SHP77 treated with DMSO at 0.1 percent for 48 hours (cell line): ENCODE results near the gene RRP7A.
"Not testable (repeated sequence)": the region's sequence is repeated elsewhere in the genome, so short reads cannot be mapped to it uniquely, and the experiment has no call there.

Experiments used
- DNase-seq: peaks from one replicate; lab custom pipeline; 2025; lab: John Stamatoyannopoulos, UW

RRP7A gene

DNA sequence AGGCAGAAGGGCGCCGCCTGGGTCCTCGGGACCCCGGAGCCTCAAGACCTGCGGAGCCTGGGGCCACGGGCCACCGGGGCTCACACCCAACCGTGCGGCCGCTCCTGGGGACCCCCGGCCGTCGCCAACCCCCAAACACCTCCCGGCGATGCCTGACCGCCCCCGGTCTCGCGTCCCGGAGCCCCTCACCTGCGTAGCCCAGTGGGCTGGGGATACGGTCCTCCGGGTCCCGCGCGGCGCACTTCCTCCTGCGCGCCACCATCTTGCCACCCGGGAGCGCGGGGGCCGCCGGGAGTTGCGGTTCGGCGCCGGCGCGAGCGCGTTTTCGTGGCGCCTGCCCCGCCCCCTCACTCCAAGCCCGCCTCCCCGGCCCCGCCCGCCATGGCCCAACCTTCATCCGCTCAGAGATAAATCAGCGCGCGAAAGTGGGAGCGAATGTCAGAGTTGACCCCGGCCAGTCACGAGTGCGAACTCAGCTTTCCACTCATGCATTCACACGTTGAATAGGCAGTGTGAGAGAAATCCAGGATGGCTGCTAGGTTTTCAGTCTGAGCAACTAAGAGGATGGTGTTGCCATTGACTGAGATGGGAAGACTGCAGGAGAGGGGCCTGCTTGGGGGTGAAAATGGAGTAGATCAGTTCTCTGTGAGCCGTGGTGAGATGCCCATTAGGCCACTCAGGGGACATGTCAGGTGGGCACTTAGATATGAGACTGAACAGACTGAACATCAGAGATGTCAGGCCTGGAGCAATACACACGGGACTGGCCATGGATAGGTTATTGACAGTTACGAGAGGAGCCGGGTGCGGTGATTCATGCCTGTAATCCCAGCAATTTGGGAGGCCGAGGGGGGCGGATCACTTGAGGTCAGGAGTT is at the start of gene RRP7A:
RRP7A (minus strand) TSS at position 272 of the 877 bp plus-strand sequence; CDS start at position 262, 10 bp downstream.
- DNase-seq, result peak; percentile 67

- not testable (repeated sequence) for DNase-seq
These were observed 48.4 kb upstream of the RRP7A start for GRCh38 chr22:42567950-42568349.

DNA sequence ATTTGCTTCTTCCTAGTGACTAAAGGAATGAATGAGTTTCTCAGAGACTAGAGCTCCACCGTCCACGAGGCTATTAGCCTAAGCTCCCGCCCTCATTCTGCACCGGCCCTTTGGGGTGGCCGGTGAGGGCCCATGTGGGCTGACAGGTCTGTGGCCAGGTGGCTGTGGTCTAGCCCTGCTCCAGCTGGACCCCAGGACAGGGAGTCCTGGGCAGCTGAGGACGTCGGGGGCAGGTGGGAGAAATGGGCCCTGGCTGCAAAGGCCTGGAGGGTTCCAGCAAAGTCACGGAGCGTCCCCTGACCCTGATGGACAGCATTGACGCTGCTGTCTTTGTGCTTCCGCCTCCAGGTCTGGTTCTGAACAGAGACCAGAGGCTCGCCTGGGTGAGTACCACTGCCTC is 46.4 kb upstream of the RRP7A start:
- DNase-seq, result no peak

GRCh38 chr22:42564699-42565098 is 45.1 kb upstream of the RRP7A start:
- DNase-seq, result no peak

DNA sequence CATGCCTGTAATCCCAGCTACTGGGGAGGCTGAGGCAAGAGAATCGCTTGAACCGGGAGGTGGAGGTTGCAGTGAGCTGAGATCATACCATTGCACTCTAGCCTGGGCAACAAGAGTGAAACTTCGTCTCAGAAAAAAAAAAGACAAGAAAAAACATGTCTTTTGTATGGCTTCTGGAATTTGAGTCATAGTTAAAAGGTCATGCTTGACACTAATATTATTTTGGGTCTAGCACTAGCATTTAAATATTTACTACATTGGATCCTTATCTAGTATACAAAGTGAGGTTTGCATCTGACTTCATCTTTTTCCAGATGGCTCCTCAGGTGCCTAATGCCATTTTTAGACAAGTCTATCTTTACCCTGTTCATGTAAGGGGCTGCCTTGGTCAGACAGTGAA is 44.3 kb upstream of the RRP7A start:
- not testable (repeated sequence) for DNase-seq

- no peak for DNase-seq
These were observed 43.1 kb upstream of the RRP7A start for GRCh38 chr22:42562684-42563083.

- no peak for DNase-seq
These were observed 42.7 kb upstream of the RRP7A start for GRCh38 chr22:42562279-42562678.

- no peak for DNase-seq
These were observed 42.3 kb upstream of the RRP7A start for GRCh38 chr22:42561856-42562255.

DNA sequence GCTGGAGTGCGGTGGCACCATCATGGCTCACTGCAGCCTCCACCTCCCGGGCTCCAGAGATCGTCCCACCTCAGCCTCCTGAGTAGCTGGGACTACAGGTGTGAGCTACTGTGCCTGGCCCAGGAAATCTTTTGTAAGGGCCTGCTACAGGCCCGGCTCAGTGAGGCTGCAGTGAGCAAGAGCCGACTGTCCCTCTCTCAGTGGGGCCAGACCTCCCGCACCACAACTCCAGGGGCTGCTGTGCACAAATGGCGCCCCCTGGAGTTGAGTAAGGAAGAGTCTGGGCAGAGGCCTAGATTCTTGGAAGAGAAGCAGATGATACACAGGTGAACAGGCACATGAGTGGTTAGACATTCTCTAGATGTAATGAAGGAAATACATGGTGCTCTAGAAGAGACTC is 41.2 kb upstream of the RRP7A start:
- DNase-seq, result peak; percentile 5

DNA sequence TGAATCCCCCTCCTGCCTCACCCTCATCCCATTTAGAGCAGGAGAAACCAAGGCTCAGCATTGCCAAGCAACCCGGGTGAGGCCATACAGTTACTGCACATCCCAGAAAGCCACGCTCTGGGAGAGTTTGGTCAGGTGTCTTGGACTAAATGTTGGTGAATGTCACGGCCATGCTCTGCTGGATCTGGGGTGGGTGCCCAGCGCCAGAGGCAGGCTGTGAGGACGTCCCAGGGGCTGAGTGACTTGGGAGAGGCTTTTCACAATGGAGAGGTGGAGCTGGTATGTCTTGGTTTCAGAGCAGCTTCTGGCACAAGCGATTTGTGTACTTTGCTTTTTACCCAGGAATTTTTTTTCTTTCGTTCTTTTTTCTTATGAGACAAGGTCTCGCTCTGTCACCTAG is 40.8 kb upstream of the RRP7A start:
- no peak for DNase-seq

DNA sequence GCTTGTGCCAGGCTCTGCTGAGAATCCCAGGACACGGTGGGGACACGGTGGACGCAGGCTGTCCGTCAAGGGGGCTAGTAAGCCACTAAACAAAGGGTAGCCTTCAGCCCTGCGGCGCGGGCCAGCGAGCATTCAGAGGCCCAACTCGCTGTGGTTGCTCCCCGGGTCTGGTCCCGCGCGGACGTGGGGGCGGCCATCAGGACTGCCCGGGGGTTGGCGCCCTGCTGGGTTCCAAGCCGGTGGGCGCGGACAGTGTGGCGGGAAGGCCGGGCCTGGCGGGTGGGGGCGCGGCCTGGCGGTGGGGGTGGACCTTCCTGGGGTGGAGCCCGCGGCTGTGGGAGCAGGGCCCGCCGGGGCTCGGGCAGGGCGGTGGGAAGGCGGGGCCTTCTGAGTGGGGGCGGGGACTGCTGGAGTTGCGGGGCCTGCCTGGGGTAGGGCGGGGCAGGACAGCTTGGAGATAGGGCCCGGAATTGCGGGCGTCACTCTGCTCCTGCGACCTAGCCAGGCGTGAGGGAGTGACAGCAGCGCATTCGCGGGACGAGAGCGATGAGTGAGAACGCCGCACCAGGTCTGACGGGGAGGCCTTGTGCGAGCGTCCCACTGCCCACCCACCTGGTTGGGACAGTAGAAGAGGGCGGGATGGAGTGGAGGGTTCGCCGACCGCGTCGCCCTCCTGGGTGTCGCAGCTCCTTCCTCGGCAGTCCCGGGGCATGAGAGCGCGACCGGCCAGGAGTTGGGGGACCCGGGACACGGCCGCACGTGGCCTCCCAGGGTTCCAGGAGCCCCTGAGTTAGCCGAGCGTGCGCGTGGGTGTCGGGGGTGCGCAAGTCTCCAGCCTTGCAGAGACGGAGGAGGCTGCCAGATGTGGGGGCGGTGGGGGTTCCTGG is 34.1 kb upstream of the RRP7A start, which contains the start of gene SERHL2:
SERHL2 (plus strand) TSS at position 482 of the 887 bp plus-strand sequence; CDS start at position 547, 65 bp downstream.
- DNase-seq, result peak; percentile 18

DNA sequence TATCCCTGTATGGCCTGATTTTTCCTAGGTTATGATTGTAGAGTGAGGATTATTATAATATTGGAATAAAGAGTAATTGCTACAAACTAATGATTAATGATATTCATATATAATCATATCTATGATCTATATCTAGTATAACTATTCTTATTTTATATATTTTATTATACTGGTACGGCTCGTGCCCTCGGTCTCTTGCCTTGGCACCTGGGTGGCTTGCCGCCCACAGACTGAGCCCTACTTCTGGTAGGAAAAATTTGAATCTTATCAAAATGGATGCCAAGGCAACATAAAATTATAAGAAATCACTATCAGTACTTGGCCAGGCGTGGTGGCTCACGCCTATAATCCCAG is 32.7 kb upstream of the RRP7A start:
- DNase-seq, result not testable (repeated sequence)

DNA sequence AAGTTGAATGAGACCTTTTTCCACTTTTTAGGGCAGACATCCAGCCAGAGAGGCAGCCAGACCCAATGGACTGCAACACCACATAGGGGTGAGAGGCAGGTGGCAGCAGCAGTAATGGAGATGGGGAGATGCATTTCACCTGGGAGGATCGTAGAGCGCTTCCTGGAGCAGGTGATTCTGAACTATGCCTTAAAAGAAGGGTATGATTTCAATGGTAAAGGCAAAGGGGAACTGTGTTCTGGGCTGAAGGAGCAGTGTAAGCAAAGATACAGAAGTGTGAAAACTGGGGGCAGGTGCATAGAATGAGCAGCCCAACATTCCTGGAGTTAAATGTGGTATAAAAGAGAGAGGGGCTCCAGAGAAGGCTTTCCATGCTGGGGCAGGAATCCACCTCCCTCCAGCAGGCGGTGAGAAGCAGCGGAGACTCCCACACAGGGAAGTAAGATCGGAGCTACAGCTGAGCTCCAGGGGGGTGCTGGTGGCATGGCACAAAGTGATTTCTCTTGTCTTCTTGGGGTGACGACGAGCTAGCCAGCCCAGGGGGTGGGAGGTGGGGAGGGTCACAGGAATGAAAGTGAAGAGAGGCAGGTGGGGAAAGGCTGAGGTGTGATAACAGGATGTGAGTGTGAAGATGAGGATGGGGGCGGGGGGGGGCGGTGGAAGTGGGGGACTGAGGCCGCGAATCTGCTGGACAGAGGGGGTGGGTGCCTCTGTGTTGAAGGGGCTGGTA is 29.9 kb upstream of the RRP7A start:
- no peak for DNase-seq

DNA sequence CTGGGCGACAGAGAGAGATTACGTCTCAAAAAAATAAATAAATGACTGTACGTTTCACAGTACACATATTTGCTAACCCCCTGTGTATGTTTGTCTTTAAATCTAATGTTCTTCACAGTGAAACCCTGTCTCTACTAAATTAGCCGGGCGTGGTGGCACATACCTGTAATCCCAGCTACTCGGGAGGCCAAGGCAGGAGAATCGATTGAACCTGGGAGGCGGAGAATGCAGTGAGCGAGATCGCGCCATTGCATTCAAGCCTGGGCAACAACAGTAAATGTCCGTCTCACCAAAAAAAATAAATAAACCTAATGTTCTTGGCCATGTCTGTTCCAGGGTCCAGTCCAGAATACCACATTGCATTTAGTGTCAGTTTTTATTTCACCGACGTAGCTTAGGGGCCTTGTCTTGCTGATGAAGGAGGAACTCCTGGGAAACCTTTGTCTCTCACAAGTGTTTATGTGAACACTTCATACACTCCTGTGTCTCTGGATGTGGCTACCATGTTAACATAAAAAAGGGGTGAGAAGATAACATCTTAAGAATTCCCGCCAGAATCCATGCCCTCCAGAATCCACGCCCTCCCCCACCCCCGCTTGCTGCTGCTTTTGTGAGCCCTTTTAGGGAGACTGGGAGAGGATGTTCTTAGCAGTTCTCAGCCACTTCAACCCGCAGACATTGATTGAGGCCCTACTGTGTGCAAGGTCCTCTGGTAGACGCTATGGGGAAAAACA is 29.2 kb upstream of the RRP7A start:
- no peak for DNase-seq

DNA sequence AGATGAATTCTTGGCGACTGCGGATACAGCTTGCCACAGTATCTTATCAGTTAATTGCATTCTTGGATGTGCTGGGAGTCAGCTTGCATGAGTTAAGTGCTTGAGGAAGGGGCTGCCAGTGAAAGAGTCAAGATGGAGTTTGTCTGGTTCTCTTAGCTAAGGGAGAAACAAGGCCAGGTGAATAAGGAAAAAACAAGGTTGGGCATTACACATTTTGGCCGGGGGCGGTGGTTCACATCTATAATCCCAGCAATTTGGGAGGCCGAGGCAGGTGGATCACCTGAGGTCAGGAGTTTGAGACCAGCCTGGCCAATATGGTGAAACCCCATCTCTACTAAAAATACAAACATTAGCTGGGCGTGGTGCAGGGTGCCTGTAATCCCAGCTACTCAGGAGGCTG is 28.5 kb upstream of the RRP7A start:
- not testable (repeated sequence) for DNase-seq

DNA sequence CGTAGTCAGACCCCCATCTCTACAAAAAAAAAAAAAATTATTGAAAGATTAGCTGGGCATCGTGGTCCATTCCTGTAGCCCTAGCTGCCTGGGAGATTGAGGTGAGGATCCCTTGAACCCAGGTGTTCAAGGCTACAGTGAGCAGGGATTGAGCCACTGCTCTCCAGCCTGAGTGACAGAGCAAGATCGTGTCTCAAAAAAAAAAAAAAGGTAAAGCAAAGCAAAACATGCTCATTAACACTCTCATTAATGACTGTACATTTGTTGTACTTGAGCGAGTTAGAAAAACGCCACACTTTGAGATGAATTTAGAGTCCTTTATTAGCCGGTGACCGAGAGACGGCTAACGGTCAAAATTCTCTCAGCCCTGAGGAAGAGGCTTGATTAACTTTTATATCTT is 28.0 kb upstream of the RRP7A start:
- DNase-seq, result no peak

GRCh38 chr22:42544686-42545085 is 25.1 kb upstream of the RRP7A start:
- peak; percentile 39 for DNase-seq

DNA sequence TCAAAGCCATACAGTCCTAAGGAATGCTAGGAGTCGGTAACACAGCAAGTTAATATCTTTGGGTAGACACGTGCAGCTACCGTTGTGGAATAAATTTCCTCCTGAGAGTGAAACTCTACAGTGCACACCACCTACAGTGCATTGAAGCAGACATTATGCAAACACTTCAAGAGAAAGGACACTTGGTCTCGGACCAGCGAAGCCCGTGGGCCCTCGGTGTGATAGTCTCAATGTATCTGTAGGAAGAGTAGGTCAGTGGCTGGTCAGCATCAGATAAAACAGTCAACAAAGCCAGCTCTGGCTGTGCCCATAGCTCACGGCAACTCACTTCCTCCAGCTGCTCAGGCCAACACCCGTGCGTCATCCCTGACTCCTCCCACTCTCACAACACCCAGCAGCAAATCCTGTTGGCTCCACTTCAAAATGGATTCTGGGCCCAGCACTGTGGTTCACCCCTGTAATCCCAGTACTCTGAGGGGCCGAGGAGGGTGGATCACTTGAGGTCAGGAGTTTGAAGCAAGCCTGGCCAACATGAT is 19.7 kb upstream of the RRP7A start:
- DNase-seq, result not testable (repeated sequence)

DNA sequence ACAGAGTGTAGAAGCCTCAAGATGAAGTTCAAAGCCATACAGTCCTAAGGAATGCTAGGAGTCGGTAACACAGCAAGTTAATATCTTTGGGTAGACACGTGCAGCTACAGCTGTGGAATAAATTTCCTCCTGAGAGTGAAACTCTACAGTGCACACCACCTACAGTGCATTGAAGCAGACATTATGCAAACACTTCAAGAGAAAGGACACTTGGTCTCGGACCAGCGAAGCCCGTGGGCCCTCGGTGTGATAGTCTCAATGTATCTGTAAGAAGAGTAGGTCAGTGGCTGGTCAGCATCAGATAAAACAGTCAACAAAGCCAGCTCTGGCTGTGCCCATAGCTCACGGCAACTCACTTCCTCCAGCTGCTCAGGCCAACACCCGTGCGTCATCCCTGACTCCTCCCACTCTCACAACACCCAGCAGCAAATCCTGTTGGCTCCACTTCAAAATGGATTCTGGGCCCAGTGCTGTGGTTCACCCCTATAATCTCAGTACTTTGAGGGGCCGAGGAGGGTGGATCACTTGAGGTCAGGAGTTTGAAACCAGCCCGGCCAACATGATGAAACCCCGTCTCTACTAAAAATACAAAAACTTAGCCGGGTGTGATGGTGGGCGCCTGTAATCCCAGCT is 17.7 kb upstream of the RRP7A start:
- DNase-seq, result not testable (repeated sequence)

- DNase-seq, result peak; percentile 3
These were observed 17.0 kb upstream of the RRP7A start for GRCh38 chr22:42536634-42537033.

DNA sequence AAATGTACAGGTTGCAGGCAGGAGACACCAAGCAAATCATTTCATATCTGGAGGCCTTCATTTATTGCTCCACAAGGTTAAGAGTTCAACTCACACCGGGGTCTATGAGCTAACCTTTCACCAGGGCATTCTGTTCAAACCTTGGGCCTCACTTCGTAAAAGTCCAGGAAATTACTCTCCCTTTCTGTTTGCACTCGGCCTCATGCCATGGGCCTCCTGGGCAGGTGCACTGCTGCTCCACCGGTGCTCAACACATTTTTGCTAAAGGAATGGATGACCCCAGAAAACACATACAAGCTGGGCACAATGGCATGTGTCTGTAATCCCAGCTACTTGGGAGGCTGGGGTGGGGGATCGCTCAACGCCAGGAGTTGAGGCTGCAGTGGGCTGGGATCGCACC is 16.6 kb upstream of the RRP7A start:
- DNase-seq, result no peak
